Measurements from ENCODE around the gene ATP2A3.
A peak's percentile ranks its signal among the peaks of the same experiment; 100 is the strongest.

The ATP2A3 gene

GRCh38 chr17:3909257-3909656, 55.0 kb downstream of the ATP2A3 start:
- Histone ChIP-seq H3K4me2 (ENCODE audit: low read depth, low read length, poor library complexity, severe bottlenecking) (no peak overlapping the region), H3K9ac (ENCODE audit: low read depth, low read length, poor library complexity, severe bottlenecking) (no peak overlapping the region), H3K27me3 (ENCODE audit: insufficient read depth, low read length, poor library complexity, severe bottlenecking) (no peaks in the 10 kb centered on the region), H2AFZ (ENCODE audit: low read length) (no peak overlapping the region), H3K4me3 (ENCODE audit: low read length, poor library complexity, severe bottlenecking) (no peak overlapping the region), H3K36me3 (ENCODE audit: insufficient read depth, low read length) (no peaks in the 10 kb centered on the region), H3K79me2 (ENCODE audit: insufficient read depth, low read length) (peaks cover 49% of the 10 kb centered on the region), H4K20me1 (ENCODE audit: insufficient read depth, low read length, poor library complexity, severe bottlenecking) (peaks cover 27% of the 10 kb centered on the region), H3F3A (ENCODE audit: low read depth) (no peaks in the 10 kb centered on the region), H3K4me1 (ENCODE audit: insufficient read depth, low read length, poor library complexity, severe bottlenecking) (peaks cover 18% of the 10 kb centered on the region), H3K9me2 (replicated peaks; ENCODE audit: low read depth, low read length) (no peaks in the 10 kb centered on the region), H3K9me3 (ENCODE audit: insufficient read depth, low read depth, low read length) (no peaks in the 10 kb centered on the region)
- TF ChIP-seq EZH2phosphoT487 (IDR thresholded peaks at IDR 0.05; ENCODE audit: borderline replicate concordance) (no peak), CTCF (conservative IDR thresholded peaks at IDR 0.05; ENCODE audit: low read length) (no peak)

- no peaks in the 10 kb centered on the region for H3K36me3 ChIP-seq (ENCODE audit: insufficient read depth, low read length)
- H3K79me2 ChIP-seq (ENCODE audit: insufficient read depth, low read length), result peaks cover 33% of the 10 kb centered on the region
- no peak overlapping the region for H3K9ac ChIP-seq (ENCODE audit: low read depth, low read length, poor library complexity, severe bottlenecking)
- peaks cover 13% of the 10 kb centered on the region for H4K20me1 ChIP-seq (ENCODE audit: insufficient read depth, low read length, poor library complexity, severe bottlenecking)
- no peak overlapping the region for H2AFZ ChIP-seq (ENCODE audit: low read length)
- H3K4me2 ChIP-seq (ENCODE audit: low read depth, low read length, poor library complexity, severe bottlenecking), result no peak overlapping the region
- no peaks in the 10 kb centered on the region for H3K9me3 ChIP-seq (ENCODE audit: insufficient read depth, low read depth, low read length)
- H3K27me3 ChIP-seq (ENCODE audit: insufficient read depth, low read length, poor library complexity, severe bottlenecking), result no peaks in the 10 kb centered on the region
- peaks cover 6% of the 10 kb centered on the region for H3K4me1 ChIP-seq (ENCODE audit: insufficient read depth, low read length, poor library complexity, severe bottlenecking)
- H3K4me3 ChIP-seq (ENCODE audit: low read length, poor library complexity, severe bottlenecking), result no peak overlapping the region
- no peaks in the 10 kb centered on the region for H3F3A ChIP-seq (ENCODE audit: low read depth)
- TF ChIP-seq CTCF (conservative IDR thresholded peaks at IDR 0.05; ENCODE audit: low read length) (peak; percentile 50; the same call in 1 of the 2 replicates), EZH2phosphoT487 (IDR thresholded peaks at IDR 0.05; ENCODE audit: borderline replicate concordance) (no peak)
- H3K9me2 ChIP-seq (replicated peaks; ENCODE audit: low read depth, low read length), result no peaks in the 10 kb centered on the region
Observed at GRCh38 chr17:3907483-3908216, 56.6 kb downstream of the ATP2A3 start.

GRCh38 chr17:3906881-3907280, 57.4 kb downstream of the ATP2A3 start:
- no peaks in the 10 kb centered on the region for H3K9me2 ChIP-seq (replicated peaks; ENCODE audit: low read depth, low read length)
- no peak overlapping the region for H2AFZ ChIP-seq (ENCODE audit: low read length)

More at GRCh38 chr17:3906881-3907280, 57.4 kb downstream of the ATP2A3 start:
- Histone ChIP-seq H3K9ac (ENCODE audit: low read depth, low read length, poor library complexity, severe bottlenecking) (no peak overlapping the region), H3K4me2 (ENCODE audit: low read depth, low read length, poor library complexity, severe bottlenecking) (no peak overlapping the region), H3K79me2 (ENCODE audit: insufficient read depth, low read length) (peaks cover 25% of the 10 kb centered on the region; the same call in 1 of the 2 replicates), H3F3A (ENCODE audit: low read depth) (no peaks in the 10 kb centered on the region), H3K36me3 (ENCODE audit: insufficient read depth, low read length) (no peaks in the 10 kb centered on the region), H3K27me3 (ENCODE audit: insufficient read depth, low read length, poor library complexity, severe bottlenecking) (no peaks in the 10 kb centered on the region), H4K20me1 (ENCODE audit: insufficient read depth, low read length, poor library complexity, severe bottlenecking) (peaks cover 7% of the 10 kb centered on the region), H3K9me3 (ENCODE audit: insufficient read depth, low read depth, low read length) (no peaks in the 10 kb centered on the region), H3K4me3 (ENCODE audit: low read length, poor library complexity, severe bottlenecking) (no peak overlapping the region), H3K4me1 (ENCODE audit: insufficient read depth, low read length, poor library complexity, severe bottlenecking) (peaks cover 4% of the 10 kb centered on the region)
- TF ChIP-seq CTCF (conservative IDR thresholded peaks at IDR 0.05; ENCODE audit: low read length), result no peak
- no peak for TF ChIP-seq EZH2phosphoT487 (IDR thresholded peaks at IDR 0.05; ENCODE audit: borderline replicate concordance)
